K562 (cell line): ENCODE measurements around the gene NUP88. TPM values are rescaled to one million over a fixed set of nuclear protein-coding genes. Genes with fewer than 3 reads are reported as not detected.

Experiments used
- ATAC-seq: fragments of 200-7000 bp; cut with Tn5 transposase; 3 replicates; pipeline ENCODE4 v1.9.1; 2020; ENCODE audit warnings: moderate library complexity
- BruUV-seq: library from RNA; stranded (reverse); fragments of 400-500 nt; replicated peaks from 2 replicates; lab custom pipeline; 2021; lab: Mats Ljungman, UMichigan
- CTCF ChIA-PET: fragments of 300-600 bp; formaldehyde crosslinking; extraction: SDS; loops from one replicate; lab custom pipeline; 2021; ENCODE audit warnings: low intra/inter-chr PET ratio; lab: Yijun Ruan, JAX
- POLR2A ChIA-PET: fragments of 300-600, 350-650 bp; sonication (Branson Sonifier 250); formaldehyde crosslinking; extraction: SDS; loops from one replicate; lab custom pipeline; 2021; ENCODE audit warnings: antibody characterized with exemption, inconsistent platforms; lab: Yijun Ruan, JAX
- DNase-seq, 4 experiments: peaks; one replicate each; pipeline versions ENCODE4 v3.0.0 to v3.0.0-alpha.2; 2011 to 2018; ENCODE audit warnings: low spot score in 3 of 4, mixed read lengths in 3 of 4; ENCODE audit errors: extremely low read depth in 1 of 4
- FAIRE-seq: peaks from 2 replicates; lab custom pipeline; 2011; peaks lifted over from hg19 to GRCh38; lab: Jason Lieb, UNC
- H2AFZ ChIP-seq: 2 replicates; pipeline ENCODE4 v1.6.0; 2011; ENCODE audit warnings: low read depth, low read length, control low read depth, inconsistent platforms
- H3K27ac ChIP-seq: fragments of 200-600 bp; 3 replicates; pipeline ENCODE4 v1.8.0; 2011; ENCODE audit warnings: low read depth, mild to moderate bottlenecking, control low read depth, inconsistent platforms, low read length, moderate library complexity, mixed read lengths; ENCODE audit errors: extremely low read depth
- H3K27me3 ChIP-seq, 2 experiments: fragments of 300-600 bp in 1 of 2; 2 replicates in 1 of 2; 3 replicates in 1 of 2; pipeline versions ENCODE4 v1.6.0 to v1.8.0; 2011; ENCODE audit warnings: inconsistent platforms in 2 of 2, low read length in 2 of 2, mild to moderate bottlenecking in 1 of 2, mixed read lengths in 1 of 2, moderate library complexity in 1 of 2; ENCODE audit not compliant: control insufficient read depth in 2 of 2, insufficient read depth in 2 of 2
- H3K36me3 ChIP-seq: fragments of 300-600 bp; 3 replicates; pipeline ENCODE4 v1.8.0; 2011; ENCODE audit warnings: mild to moderate bottlenecking, low read length, inconsistent platforms; ENCODE audit not compliant: control insufficient read depth, insufficient read depth
- H3K4me1 ChIP-seq, 2 experiments: fragments of 200-600 bp in 1 of 2; replicated peaks in 1 of 2; 2 replicates in 1 of 2; 3 replicates in 1 of 2; pipeline versions ENCODE4 v1.5.1 to v1.8.0; 2011; ENCODE audit warnings: inconsistent platforms in 2 of 2, low read length in 2 of 2, mild to moderate bottlenecking in 1 of 2, mixed read lengths in 1 of 2, moderate library complexity in 1 of 2; ENCODE audit not compliant: control insufficient read depth in 2 of 2, insufficient read depth in 2 of 2
- H3K4me2 ChIP-seq: 2 replicates; pipeline ENCODE4 v1.6.1; 2011; ENCODE audit warnings: low read length, control low read depth, inconsistent platforms, mixed read lengths; ENCODE audit not compliant: insufficient read depth
- H3K4me3 ChIP-seq: fragments of 200-600 bp; sonication (generic), shearing (Covaris generic); 2 replicates; pipeline ENCODE4 v1.5.1; 2016; ENCODE audit warnings: control low read depth, inconsistent platforms
- H3K79me2 ChIP-seq: fragments of 200-600 bp; 3 replicates; pipeline ENCODE4 v1.8.0; 2011; ENCODE audit warnings: low read length, inconsistent platforms; ENCODE audit not compliant: control insufficient read depth, insufficient read depth
- H3K9ac ChIP-seq, 2 experiments: 2 replicates each; pipeline versions ENCODE4 v1.6.0 to v1.6.1; 2011; ENCODE audit warnings: low read depth in 2 of 2, low read length in 2 of 2, control low read depth in 1 of 2, inconsistent platforms in 1 of 2, mild to moderate bottlenecking in 1 of 2, mixed read lengths in 1 of 2; ENCODE audit not compliant: insufficient read depth in 1 of 2
- H3K9me1 ChIP-seq: one replicate; pipeline ENCODE4 v1.6.0; 2011; ENCODE audit warnings: inconsistent platforms, mild to moderate bottlenecking, low read length, moderate library complexity; ENCODE audit not compliant: control insufficient read depth, insufficient read depth
- H3K9me3 ChIP-seq: replicated peaks from 2 replicates; pipeline ENCODE4 v1.5.1; 2011; ENCODE audit warnings: low read depth, low read length, inconsistent platforms; ENCODE audit not compliant: control insufficient read depth, insufficient read depth
- H4K20me1 ChIP-seq: replicated peaks from 2 replicates; pipeline ENCODE4 v1.6.1; 2011; ENCODE audit warnings: low read length, inconsistent platforms, mixed read lengths; ENCODE audit not compliant: control insufficient read depth, insufficient read depth
- CAMTA2 ChIP-seq: fragments of 250-450 bp; sonication (Bioruptor Pico); conservative IDR thresholded peaks from 2 replicates; pipeline ENCODE4 v1.5.1; 2022
- EP400 ChIP-seq: fragments of 450-650 bp; IDR thresholded peaks from 2 replicates; pipeline ENCODE4 v1.6.1; 2017; ENCODE audit warnings: antibody characterized with exemption, mild to moderate bottlenecking, moderate library complexity
- HDAC8 ChIP-seq: fragments of 450-650 bp; IDR thresholded peaks from 2 replicates; pipeline ENCODE4 v1.6.1; 2016; ENCODE audit warnings: mild to moderate bottlenecking, missing genetic modification characterization, moderate library complexity, missing compliant biosample characterization
- WGBS: fragments of 100-300 bp; shearing (Covaris generic); methylation state at CpG from one replicate; pipeline ENCODE4 v1.1.6; 2016; ENCODE audit warnings: low coverage, mixed read lengths; ENCODE audit not compliant: insufficient coverage; ENCODE audit errors: missing lambda C conversion rate; 5-methylcytosine and 5-hydroxymethylcytosine counted together
- in situ Hi-C: fragments of 300-500 bp; cut with MboI; formaldehyde crosslinking; loops from 4 replicates; pipeline ENCODE4 v1.15.0; 2018; ENCODE audit warnings: inconsistent platforms, mixed read lengths
- intact Hi-C: fragments of 100-400 bp; cut with micrococcal nuclease; formaldehyde crosslinking; loops from 2 replicates; pipeline ENCODE4 v1.14.2; 2022
- polyA plus RNA-seq, 8 experiments: library from polyadenylated mRNA; depleted of rRNA in 4 of 8; stranded (reverse) in 5 of 8; unstranded in 3 of 8; fragments of >200 nt; fragmentation: Nextera tagmentation in 2 of 8; fragmentation: Illumina TruSeq in 1 of 8; extraction: Ambion mirVana in 2 of 8; extraction: Trizol in 1 of 8; gene quantifications; 2 replicates each; pipeline versions ENCODE4 v1.2.1 to v1.2.3, GENCODE V29; 2011 to 2014; ENCODE audit warnings: inconsistent platforms in 1 of 8, missing spikeins in 1 of 8
- total RNA-seq, 7 experiments: library from RNA; depleted of rRNA in 6 of 7; stranded (reverse); fragments of >200 nt in 6 of 7; fragmentation: Illumina TruSeq in 2 of 7; extraction: Trizol in 2 of 7; gene quantifications; 2 replicates each; pipeline versions ENCODE4 v1.2.1 to v1.2.3, GENCODE V29; 2011 to 2021; ENCODE audit warnings: low replicate concordance in 1 of 7
- TF ChIP-seq, protein P1 (sequence below): fragments of 250-450 bp; sonication (Bioruptor Pico); IDR thresholded peaks from 2 replicates; pipeline ENCODE4 v1.5.0; 2022; ENCODE audit warnings: mild to moderate bottlenecking

Gene NUP88
- total and polyA plus RNA-seq, 9 of the 15 experiments (the other 6 are each of a cell fraction or from before 2014, with no cell fraction given), result 59.9 to 160 (median 119) TPM

DNA sequence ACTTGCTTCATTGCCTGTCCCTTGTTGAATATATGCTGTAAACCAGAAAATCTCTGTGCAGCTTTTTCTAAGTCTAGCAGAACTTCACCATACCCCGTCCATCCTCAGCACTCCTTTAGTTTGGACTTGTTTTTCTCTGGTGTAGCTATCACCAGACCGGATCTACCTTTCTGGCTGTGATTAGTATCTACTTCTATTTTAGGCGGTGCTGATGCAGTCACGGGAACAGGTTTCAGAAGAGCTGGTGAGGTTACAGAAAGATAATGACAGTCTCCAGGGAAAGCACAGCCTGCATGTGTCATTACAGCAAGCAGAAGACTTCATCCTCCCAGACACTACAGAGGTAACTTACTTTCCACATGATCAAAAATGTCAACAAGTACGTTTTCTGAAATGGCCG is 46.4 kb downstream of the NUP88 start:
- Histone ChIP-seq H3K9me3 (no peaks in the 10 kb centered on the region), H3K27me3 (no peaks in the 10 kb centered on the region), H3K4me3 (no peak overlapping the region), H3K27ac (no peak overlapping the region), H2AFZ (no peak overlapping the region), H3K9me1 (no peaks in the 10 kb centered on the region), H3K4me2 (no peak overlapping the region), H4K20me1 (no peaks in the 10 kb centered on the region), H3K9ac (no peak overlapping the region), H3K36me3 (peaks cover 69% of the 10 kb centered on the region; the same call in 2 of the 3 replicates), H3K4me1 (peaks cover 0 to 3% of the 10 kb centered on the region in 2 experiments; a peak in 2 of 5 replicates), H3K79me2 (no peaks in the 10 kb centered on the region)
- ATAC-seq (no peak), DNase-seq (no peak), FAIRE-seq (no peak)
- WGBS, result 89% methylated on average over 6 of the region's 6 CpGs
- no peak for TF ChIP-seq EP400
- no peak for TF ChIP-seq CAMTA2 (CRISPR knock-in tag)
- TF ChIP-seq HDAC8 (tag), result no peak
- TF ChIP-seq, protein P1, sequence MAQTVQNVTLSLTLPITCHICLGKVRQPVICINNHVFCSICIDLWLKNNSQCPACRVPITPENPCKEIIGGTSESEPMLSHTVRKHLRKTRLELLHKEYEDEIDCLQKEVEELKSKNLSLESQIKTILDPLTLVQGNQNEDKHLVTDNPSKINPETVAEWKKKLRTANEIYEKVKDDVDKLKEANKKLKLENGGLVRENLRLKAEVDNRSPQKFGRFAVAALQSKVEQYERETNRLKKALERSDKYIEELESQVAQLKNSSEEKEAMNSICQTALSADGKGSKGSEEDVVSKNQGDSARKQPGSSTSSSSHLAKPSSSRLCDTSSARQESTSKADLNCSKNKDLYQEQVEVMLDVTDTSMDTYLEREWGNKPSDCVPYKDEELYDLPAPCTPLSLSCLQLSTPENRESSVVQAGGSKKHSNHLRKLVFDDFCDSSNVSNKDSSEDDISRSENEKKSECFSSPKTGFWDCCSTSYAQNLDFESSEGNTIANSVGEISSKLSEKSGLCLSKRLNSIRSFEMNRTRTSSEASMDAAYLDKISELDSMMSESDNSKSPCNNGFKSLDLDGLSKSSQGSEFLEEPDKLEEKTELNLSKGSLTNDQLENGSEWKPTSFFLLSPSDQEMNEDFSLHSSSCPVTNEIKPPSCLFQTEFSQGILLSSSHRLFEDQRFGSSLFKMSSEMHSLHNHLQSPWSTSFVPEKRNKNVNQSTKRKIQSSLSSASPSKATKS (CRISPR knock-in tag), result no peak
- intact Hi-C loops, result no loop called here
- CTCF ChIA-PET, result no interaction called here
- POLR2A ChIA-PET, result interaction anchor here (0.7 to 1.9 kb wide), 3 partner anchors 8 to 608 kb away, joined by 3 to 4 read pairs (median 3); no protein-coding TSS in a partner anchor
- in situ Hi-C loops, result no loop called here
- no TSS peak for BruUV-seq
